Heart left ventricle (tissue), 13 donors: Measurements from ENCODE around the gene FKTN.

Source experiments
- CTCF ChIP-seq, 12 donors: fragments of 200-600 bp; sonication (generic) in 4 of 12; IDR thresholded peaks; one replicate each; pipeline versions ENCODE4 v1.5.0 to v1.8.0; 2018 to 2022; ENCODE audit warnings: antibody characterized with exemption in 12 of 12, mild to moderate bottlenecking in 5 of 12
- POLR2A ChIP-seq, 2 donors: fragments of 450-650 bp; IDR thresholded peaks; one replicate each; pipeline ENCODE4 v1.6.1; 2017; ENCODE audit warnings: antibody characterized with exemption in 2 of 2, mild to moderate bottlenecking in 2 of 2, moderate library complexity in 2 of 2
- donor health status: ischemic (EF 13 %, LVEDD 7.1; RV severe dilation, severe dysfunction).
- donor health status: DM: no; HTN: yes; CAD: no.
- donor health status: DM: no; HTN: no; CAD: no.
- donor health status: ischemic (EF 25% LVEDD 6.9; RV normal size, moderate dysfunction).
- donor health status: ischemic (EF 25% LVEDD 5.7; RV mildly dilated, moderate dysfunction).
- donor health status: ischemic (EF 35%, LVEDD 5.7; RV mildly dilated, moderate dysfunction).
- donor health status: nonischemic (EF 11% LVEDD 7.7; RV severe dilation, severe dysfunction).
- donor health status: DM: yes; HTN: yes; CAD: no.
- donor health status: PGD.
- donor health status: ischemic (EF 29% LVEDD 5.4; RV normal size, mild dysfunction).
- donor health status: nonischemic (EF 23%, LVEDD 6.1; RV moderate dilation, normal function).

GRCh38 chr9:105681313-105681712 lies 123.4 kb downstream of the FKTN start:
- no peak for TF ChIP-seq CTCF (IDR thresholded peaks at IDR 0.05)
- TF ChIP-seq POLR2A (IDR thresholded peaks at IDR 0.05) = no peak
